Trophoblast cell (in vitro differentiated cells and primary cell): ENCODE results near the gene IGF1R.

Experiments used
- DNase-seq, 2 donors: peaks; one replicate each; pipeline ENCODE4 v3.0.0-alpha.2; 2016
- H2AFZ ChIP-seq: 2 replicates; pipeline ENCODE4 v1.6.1; 2013; ENCODE audit warnings: low read length, moderate library complexity, mild to moderate bottlenecking; ENCODE audit not compliant: insufficient read depth, poor library complexity
- H2AK5ac ChIP-seq: 2 replicates; pipeline ENCODE4 v1.6.1; 2013; ENCODE audit warnings: mild to moderate bottlenecking, low read length
- H2BK120ac ChIP-seq: 2 replicates; pipeline ENCODE4 v1.6.1; 2013; ENCODE audit warnings: low read length, mild to moderate bottlenecking, moderate library complexity; ENCODE audit not compliant: insufficient read depth, poor library complexity
- H2BK12ac ChIP-seq: 2 replicates; pipeline ENCODE4 v1.6.1; 2013; ENCODE audit warnings: mild to moderate bottlenecking, low read length, moderate library complexity
- H2BK5ac ChIP-seq: 2 replicates; pipeline ENCODE4 v1.6.1; 2013; ENCODE audit warnings: low read length, low read depth, moderate library complexity, mild to moderate bottlenecking; ENCODE audit not compliant: poor library complexity
- H3K14ac ChIP-seq: 2 replicates; pipeline ENCODE4 v1.6.1; 2013; ENCODE audit warnings: mild to moderate bottlenecking, low read length
- H3K18ac ChIP-seq: 2 replicates; pipeline ENCODE4 v1.6.1; 2013; ENCODE audit warnings: mild to moderate bottlenecking, low read length
- H3K23ac ChIP-seq: 2 replicates; pipeline ENCODE4 v1.6.1; 2013; ENCODE audit warnings: low read length
- H3K27ac ChIP-seq: 2 replicates; pipeline ENCODE4 v1.5.1; 2013; ENCODE audit warnings: low read depth, mild to moderate bottlenecking, inconsistent platforms, low read length, moderate library complexity
- H3K27me3 ChIP-seq: 2 replicates; pipeline ENCODE4 v1.6.1; 2013; ENCODE audit warnings: inconsistent platforms, mild to moderate bottlenecking, low read length, moderate library complexity; ENCODE audit not compliant: insufficient read depth
- H3K36me3 ChIP-seq, 2 experiments: 1 replicate in 1 of 2; 2 replicates in 1 of 2; pipeline ENCODE4 v1.6.1; 2013; ENCODE audit warnings: low read length in 2 of 2, mild to moderate bottlenecking in 2 of 2, moderate library complexity in 1 of 2; ENCODE audit not compliant: insufficient read depth in 2 of 2, control insufficient read depth in 1 of 2
- H3K4ac ChIP-seq: 2 replicates; pipeline ENCODE4 v1.6.1; 2013; ENCODE audit warnings: low read depth, mild to moderate bottlenecking, low read length, moderate library complexity
- H3K4me1 ChIP-seq, 2 experiments: 1 replicate in 1 of 2; 2 replicates in 1 of 2; pipeline ENCODE4 v1.6.1; 2013; ENCODE audit warnings: low read length in 2 of 2, mild to moderate bottlenecking in 2 of 2, moderate library complexity in 1 of 2; ENCODE audit not compliant: insufficient read depth in 2 of 2, control insufficient read depth in 1 of 2
- H3K4me2 ChIP-seq: 2 replicates; pipeline ENCODE4 v1.6.1; 2013; ENCODE audit warnings: inconsistent platforms, mild to moderate bottlenecking, low read length, moderate library complexity
- H3K4me3 ChIP-seq: 2 replicates; pipeline ENCODE4 v1.5.1; 2013; ENCODE audit warnings: mild to moderate bottlenecking, low read depth, low read length, inconsistent platforms
- H3K79me1 ChIP-seq: one replicate; pipeline ENCODE4 v1.6.1; 2013; ENCODE audit warnings: low read length
- H3K79me2 ChIP-seq: 2 replicates; pipeline ENCODE4 v1.6.1; 2013; ENCODE audit warnings: low read length, mild to moderate bottlenecking; ENCODE audit not compliant: control insufficient read depth, insufficient read depth, poor library complexity
- H3K9ac ChIP-seq: 2 replicates; pipeline ENCODE4 v1.6.1; 2013; ENCODE audit warnings: mild to moderate bottlenecking, low read length
- H3K9me3 ChIP-seq: 2 replicates; pipeline ENCODE4 v1.6.1; 2013; ENCODE audit warnings: low read depth, mild to moderate bottlenecking, control low read depth, inconsistent platforms, low read length; ENCODE audit not compliant: insufficient read depth
- H4K12ac ChIP-seq: 2 replicates; pipeline ENCODE4 v1.6.1; 2013; ENCODE audit warnings: low read depth, mild to moderate bottlenecking, low read length, moderate library complexity
- H4K8ac ChIP-seq: 2 replicates; pipeline ENCODE4 v1.6.1; 2013; ENCODE audit warnings: low read depth, mild to moderate bottlenecking, low read length, moderate library complexity
- H4K91ac ChIP-seq: one replicate; pipeline ENCODE4 v1.6.1; 2013; ENCODE audit warnings: low read depth, mild to moderate bottlenecking, low read length, moderate library complexity
- WGBS: extraction: QIAGEN DNeasy Blood & Tissue Kit; methylation state at CpG from one replicate; pipeline ENCODE4 v1.1.7; 2013; ENCODE audit warnings: missing lambda C conversion rate; ENCODE audit not compliant: insufficient read length, insufficient coverage; ENCODE audit errors: extremely low coverage; 5-methylcytosine and 5-hydroxymethylcytosine counted together

Gene IGF1R

DNA sequence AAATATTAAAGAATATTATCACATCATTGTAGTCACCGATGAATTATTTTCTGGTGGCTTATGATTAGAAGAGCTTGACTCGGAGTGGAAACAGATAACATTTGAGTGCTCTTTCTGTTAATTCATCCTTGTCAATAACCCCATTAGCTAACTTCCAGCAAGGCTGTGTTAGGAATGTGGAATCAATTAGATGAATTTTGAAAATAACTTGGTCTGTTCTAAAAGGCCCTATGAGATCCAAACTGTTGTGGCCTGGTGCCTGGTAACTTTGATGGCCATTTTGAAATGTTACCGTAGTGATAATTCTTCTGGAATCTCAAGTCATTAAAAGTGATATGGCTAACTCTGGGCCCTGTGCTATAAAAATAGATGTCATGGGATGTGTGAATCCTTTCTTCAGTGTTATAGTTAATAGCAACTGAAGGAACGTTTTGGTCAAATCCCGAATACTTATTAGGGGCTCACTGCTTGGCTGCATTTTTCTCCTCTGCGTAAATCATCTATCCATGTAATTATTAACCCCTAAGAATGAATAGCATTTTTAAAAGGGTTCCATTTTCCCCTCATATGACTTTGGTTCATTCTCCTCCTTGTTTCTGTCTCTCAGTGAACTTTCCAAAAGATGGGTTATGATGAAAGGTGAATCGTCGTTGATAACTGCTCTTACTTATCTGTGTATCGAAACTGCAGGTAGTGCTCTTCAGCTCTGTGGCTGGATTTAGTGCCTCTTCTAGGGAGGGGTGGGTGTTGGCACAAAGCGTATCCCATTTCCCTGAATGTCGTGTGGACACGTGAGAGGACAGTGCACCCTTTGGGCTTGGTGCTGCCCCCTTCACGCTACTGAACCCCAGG lies 82.7 kb downstream of the IGF1R start:
- WGBS, result no CpG with 5 or more reads among the region's 13 CpGs
- Histone ChIP-seq H4K12ac (no peak overlapping the region), H2BK5ac (peak overlapping the region; percentile 26)

DNA sequence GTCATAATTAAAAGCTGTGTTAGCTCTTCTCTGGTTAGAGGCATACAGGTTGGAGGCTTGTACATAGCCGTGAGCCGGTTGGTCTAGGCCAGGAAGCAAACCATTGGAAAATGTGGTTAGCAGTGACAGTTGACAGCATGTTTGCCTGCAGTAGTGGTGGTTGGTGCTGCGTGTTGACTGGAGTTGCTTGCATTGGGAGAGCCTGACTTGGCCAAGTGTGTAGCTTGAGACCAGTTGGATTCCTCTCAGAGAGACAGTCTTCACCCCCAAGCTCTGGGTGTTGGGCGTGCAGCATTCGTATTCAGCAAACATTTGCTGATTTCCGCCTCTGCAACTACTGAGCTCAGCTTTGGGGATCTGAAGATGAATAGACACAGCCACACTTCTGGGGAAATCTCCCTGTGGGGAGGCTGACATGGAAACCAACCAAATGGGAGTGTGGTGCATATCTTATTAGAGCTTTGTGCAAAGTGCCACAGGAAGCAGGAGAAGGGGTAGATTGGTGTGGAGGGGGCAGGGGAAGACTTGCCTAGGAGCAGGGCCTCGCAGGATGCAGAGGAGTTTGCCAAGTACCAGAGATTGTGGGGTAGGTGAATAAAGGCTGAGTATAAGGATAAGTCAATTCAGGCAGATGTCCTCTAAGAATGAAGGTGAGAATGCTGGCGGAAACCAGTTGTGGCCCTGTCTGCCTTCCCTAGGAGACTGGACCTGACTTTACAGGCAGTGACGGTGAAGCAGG lies 83.5 kb downstream of the IGF1R start:
- peak overlapping the region; percentile 6 for H4K8ac ChIP-seq
- peak overlapping the region; percentile 56 for H3K18ac ChIP-seq
- H3K79me1 ChIP-seq, result peaks cover 30% of the 10 kb centered on the region
- WGBS, result no CpG with 5 or more reads among the region's 9 CpGs
- H4K91ac ChIP-seq, result peak overlapping the region; percentile 56
- peaks cover 28 to 38% of the 10 kb centered on the region in 2 experiments for H3K4me1 ChIP-seq
- peak overlapping the region; percentile 6 for H3K14ac ChIP-seq
- no peak overlapping the region for H3K27ac ChIP-seq
- H3K9ac ChIP-seq, result no peak overlapping the region
- peaks cover 0 to 2% of the 10 kb centered on the region in 2 experiments for H3K36me3 ChIP-seq
- H2AFZ ChIP-seq, result no peak overlapping the region
- H2BK5ac ChIP-seq, result peak overlapping the region; percentile 26
- H3K23ac ChIP-seq, result peak overlapping the region; percentile 69
- no peak overlapping the region for H4K12ac ChIP-seq
- DNase-seq, result no peak
- H2BK12ac ChIP-seq, result peak overlapping the region; percentile 56
- H3K4me3 ChIP-seq, result peak overlapping the region; percentile 12
- H3K79me2 ChIP-seq, result peaks cover 36% of the 10 kb centered on the region
- H2BK120ac ChIP-seq, result peak overlapping the region; percentile 67
- peak overlapping the region; percentile 78 for H3K4ac ChIP-seq
- H3K9me3 ChIP-seq, result no peaks in the 10 kb centered on the region
- H3K27me3 ChIP-seq, result no peaks in the 10 kb centered on the region
- H3K4me2 ChIP-seq, result no peak overlapping the region
- peak overlapping the region; percentile 20 for H2AK5ac ChIP-seq

More for the DNA sequence above, 82.7 kb downstream of the IGF1R start:
- H2BK12ac ChIP-seq, result peak overlapping the region; percentile 56
- H3K23ac ChIP-seq, result no peak overlapping the region
- H2BK120ac ChIP-seq, result peak overlapping the region; percentile 67
- no peaks in the 10 kb centered on the region for H3K9me3 ChIP-seq
- no peak overlapping the region for H3K27ac ChIP-seq
- H3K4me1 ChIP-seq, result peaks cover 28 to 41% of the 10 kb centered on the region in 2 experiments
- H3K4ac ChIP-seq, result peak overlapping the region; percentile 78
- H3K4me3 ChIP-seq, result no peak overlapping the region
- H3K27me3 ChIP-seq, result no peaks in the 10 kb centered on the region
- peak overlapping the region; percentile 56 for H4K91ac ChIP-seq
- no peak for DNase-seq
- peak overlapping the region; percentile 6 for H3K14ac ChIP-seq
- peaks cover 36% of the 10 kb centered on the region for H3K79me2 ChIP-seq
- no peak overlapping the region for H2AFZ ChIP-seq
- no peak overlapping the region for H3K4me2 ChIP-seq
- H3K36me3 ChIP-seq, result peaks cover 0 to 2% of the 10 kb centered on the region in 2 experiments
- peak overlapping the region; percentile 20 for H2AK5ac ChIP-seq
- H4K8ac ChIP-seq, result peak overlapping the region; percentile 6
- H3K9ac ChIP-seq, result no peak overlapping the region
- H3K79me1 ChIP-seq, result peaks cover 33% of the 10 kb centered on the region
- peak overlapping the region; percentile 31 for H3K18ac ChIP-seq

- H2AK5ac ChIP-seq, result no peak overlapping the region
- no peak overlapping the region for H3K23ac ChIP-seq
These were observed 84.8 kb downstream of the IGF1R start for GRCh38 chr15:98733098-98733497.

DNA sequence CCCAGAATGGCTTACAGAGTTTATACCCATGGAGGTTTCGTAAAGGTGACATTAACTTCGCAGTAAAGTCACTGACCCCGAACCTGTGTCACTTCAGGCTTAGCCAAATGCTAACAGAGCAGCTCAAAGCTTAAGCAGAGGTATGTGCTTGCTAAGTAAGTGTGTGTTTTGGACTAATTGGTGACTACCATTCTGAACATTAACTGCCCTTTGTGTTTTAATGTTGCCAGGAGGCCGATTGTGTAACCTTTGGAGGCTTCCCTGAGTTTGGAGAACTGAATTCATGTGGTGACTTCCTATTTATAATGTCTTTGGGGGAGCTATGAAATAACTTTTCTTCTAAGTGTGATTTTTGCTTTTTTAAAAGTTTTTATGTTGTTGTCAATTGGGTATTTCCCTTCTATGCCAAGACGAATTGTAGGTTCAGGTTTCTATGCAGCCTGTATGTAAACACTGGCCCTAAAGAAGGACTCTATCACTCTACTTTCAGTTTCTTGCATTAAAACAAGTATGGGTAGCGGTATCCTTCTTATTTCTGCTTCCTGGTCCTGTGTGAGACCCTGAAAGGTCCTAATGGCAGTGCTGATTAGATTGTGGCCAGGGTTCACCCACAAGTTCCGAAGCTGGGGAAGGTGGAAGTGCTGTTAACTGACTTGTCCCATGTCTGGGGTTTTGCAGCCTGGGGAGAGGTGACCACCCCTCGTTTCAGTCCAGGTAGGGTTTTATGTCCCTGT lies 86.3 kb downstream of the IGF1R start:
- Histone ChIP-seq H3K27me3 (no peaks in the 10 kb centered on the region), H3K4me3 (no peak overlapping the region), H3K23ac (no peak overlapping the region), H3K18ac (peak overlapping the region; percentile 72), H2BK12ac (no peak overlapping the region), H3K9me3 (no peaks in the 10 kb centered on the region), H3K36me3 (peaks cover 0 to 2% of the 10 kb centered on the region in 2 experiments), H3K9ac (no peak overlapping the region), H2AK5ac (no peak overlapping the region), H2AFZ (no peak overlapping the region), H3K4ac (peak overlapping the region; percentile 81), H3K14ac (peak overlapping the region; percentile 11), H3K79me1 (peaks cover 18% of the 10 kb centered on the region), H4K91ac (peak overlapping the region; percentile 34), H3K79me2 (peaks cover 32% of the 10 kb centered on the region), H2BK5ac (no peak overlapping the region), H3K4me1 (peaks cover 27 to 36% of the 10 kb centered on the region in 2 experiments), H3K27ac (no peak overlapping the region), H4K8ac (no peak overlapping the region), H2BK120ac (no peak overlapping the region), H3K4me2 (no peak overlapping the region), H4K12ac (no peak overlapping the region)
- no peak for DNase-seq
- WGBS, result no CpG with 5 or more reads among the region's 8 CpGs

More at GRCh38 chr15:98733098-98733497, 84.8 kb downstream of the IGF1R start:
- Histone ChIP-seq H3K14ac (no peak overlapping the region), H3K79me1 (peaks cover 27% of the 10 kb centered on the region), H3K9me3 (no peaks in the 10 kb centered on the region), H2BK120ac (no peak overlapping the region), H2BK5ac (no peak overlapping the region), H3K9ac (no peak overlapping the region), H2BK12ac (no peak overlapping the region), H3K4me1 (peaks cover 35 to 43% of the 10 kb centered on the region in 2 experiments), H3K79me2 (peaks cover 39% of the 10 kb centered on the region), H3K36me3 (peaks cover 0 to 2% of the 10 kb centered on the region in 2 experiments), H3K4ac (peak overlapping the region; percentile 78), H3K27ac (no peak overlapping the region), H4K12ac (no peak overlapping the region), H4K8ac (no peak overlapping the region), H3K18ac (no peak overlapping the region), H3K27me3 (no peaks in the 10 kb centered on the region), H4K91ac (no peak overlapping the region), H3K4me3 (no peak overlapping the region), H3K4me2 (no peak overlapping the region), H2AFZ (no peak overlapping the region)
- WGBS, result no CpG with 5 or more reads among the region's 5 CpGs
- DNase-seq, result no peak
